Epithelial cell of proximal tubule (primary cell): Measurements from ENCODE around the gene ACSS3. TPM values are rescaled to one million over a fixed set of nuclear protein-coding genes. Genes with fewer than 3 reads are reported as not detected.

Experiments used
- DNase-seq: peaks from one replicate; pipeline ENCODE4 v3.0.0-alpha.2; 2011; ENCODE audit warnings: low read depth
- H3K4me3 ChIP-seq: 2 replicates; pipeline ENCODE4 v1.5.1; 2011; ENCODE audit warnings: low read depth, mild to moderate bottlenecking, low read length
- total RNA-seq: library from RNA; depleted of rRNA; stranded (reverse); fragments of >200 nt; gene quantifications from 2 replicates; pipeline ENCODE4 v1.2.3, GENCODE V29; 2015
- TF ChIP-seq, protein P1 (sequence below): conservative IDR thresholded peaks from 2 replicates; pipeline ENCODE4 v1.5.1; 2012; ENCODE audit warnings: low read depth, mild to moderate bottlenecking, low read length

The ACSS3 gene
- total RNA-seq, 1 donor from 2014 or later = 3.4 TPM

- H3K4me3 ChIP-seq = no peak overlapping the region
- TF ChIP-seq, protein P1, sequence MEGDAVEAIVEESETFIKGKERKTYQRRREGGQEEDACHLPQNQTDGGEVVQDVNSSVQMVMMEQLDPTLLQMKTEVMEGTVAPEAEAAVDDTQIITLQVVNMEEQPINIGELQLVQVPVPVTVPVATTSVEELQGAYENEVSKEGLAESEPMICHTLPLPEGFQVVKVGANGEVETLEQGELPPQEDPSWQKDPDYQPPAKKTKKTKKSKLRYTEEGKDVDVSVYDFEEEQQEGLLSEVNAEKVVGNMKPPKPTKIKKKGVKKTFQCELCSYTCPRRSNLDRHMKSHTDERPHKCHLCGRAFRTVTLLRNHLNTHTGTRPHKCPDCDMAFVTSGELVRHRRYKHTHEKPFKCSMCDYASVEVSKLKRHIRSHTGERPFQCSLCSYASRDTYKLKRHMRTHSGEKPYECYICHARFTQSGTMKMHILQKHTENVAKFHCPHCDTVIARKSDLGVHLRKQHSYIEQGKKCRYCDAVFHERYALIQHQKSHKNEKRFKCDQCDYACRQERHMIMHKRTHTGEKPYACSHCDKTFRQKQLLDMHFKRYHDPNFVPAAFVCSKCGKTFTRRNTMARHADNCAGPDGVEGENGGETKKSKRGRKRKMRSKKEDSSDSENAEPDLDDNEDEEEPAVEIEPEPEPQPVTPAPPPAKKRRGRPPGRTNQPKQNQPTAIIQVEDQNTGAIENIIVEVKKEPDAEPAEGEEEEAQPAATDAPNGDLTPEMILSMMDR = no peak
- DNase-seq = no peak
These were observed 68.6 kb downstream of the ACSS3 start for GRCh38 chr12:81146228-81147225.

- DNase-seq = no peak
- H3K4me3 ChIP-seq = no peak overlapping the region
- TF ChIP-seq, protein P1 = no peak
These were observed 69.5 kb downstream of the ACSS3 start for GRCh38 chr12:81147292-81147919.

DNA sequence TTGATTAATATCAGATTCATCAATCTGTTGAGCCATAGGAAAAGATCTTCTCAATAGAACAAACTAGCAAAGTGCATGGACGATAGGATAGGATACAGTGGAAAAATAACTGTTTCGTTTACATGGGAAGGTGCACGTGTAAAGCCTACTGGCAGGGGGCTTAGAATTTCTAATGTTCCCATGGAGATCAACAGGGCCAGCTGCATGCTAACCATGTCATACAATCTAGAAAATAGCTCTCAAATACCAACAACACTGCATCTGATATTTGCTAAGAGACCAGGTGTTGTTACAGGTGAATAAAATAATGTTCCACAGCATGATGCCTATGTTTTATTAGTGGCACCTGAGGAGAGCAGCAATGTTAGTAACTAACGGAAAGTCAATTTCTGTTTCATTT, 72.5 kb downstream of the ACSS3 start:
- no peak for DNase-seq
- H3K4me3 ChIP-seq = no peak overlapping the region
- TF ChIP-seq, protein P1 = no peak

GRCh38 chr12:81159856-81160255, 82.0 kb downstream of the ACSS3 start:
- no peak for DNase-seq
- no peak overlapping the region for H3K4me3 ChIP-seq
- TF ChIP-seq, protein P1 = no peak

GRCh38 chr12:81161680-81162079, 83.8 kb downstream of the ACSS3 start:
- TF ChIP-seq, protein P1 = no peak
- DNase-seq = no peak
- no peak overlapping the region for H3K4me3 ChIP-seq

GRCh38 chr12:81162391-81163136, 84.7 kb downstream of the ACSS3 start:
- H3K4me3 ChIP-seq = no peak overlapping the region
- no peak for DNase-seq
- TF ChIP-seq, protein P1 = no peak
